ENCODE data around the gene SHOC2.

SHOC2 gene

GRCh38 chr10:110919349-110919931 lies at the start of gene SHOC2:
TSS of gene SHOC2 (plus strand) at chr10:110919604. CDS start at chr10:110964359, 44,755 bp downstream.
- TF ChIP-seq CREB1 (IDR thresholded peaks at IDR 0.05; ENCODE audit: low read depth) (no peak), TAF1 (IDR thresholded peaks at IDR 0.05; ENCODE audit: low read depth) (peak; percentile 74; the same call in 1 of the 2 replicates), YY1 (IDR thresholded peaks at IDR 0.05; ENCODE audit: low read depth) (no peak), EGR1 (IDR thresholded peaks at IDR 0.05) (peak; percentile 36; the same call in 1 of the 2 replicates), REST (IDR thresholded peaks at IDR 0.05; ENCODE audit: low read depth) (no peak)

- TF ChIP-seq RAD21 (IDR thresholded peaks at IDR 0.05; ENCODE audit: low read depth) (no peak), TCF12 (IDR thresholded peaks at IDR 0.05; ENCODE audit: low read depth) (no peak), REST (IDR thresholded peaks at IDR 0.05; ENCODE audit: low read depth) (no peak), YY1 (IDR thresholded peaks at IDR 0.05; ENCODE audit: low read depth) (no peak), CREB1 (IDR thresholded peaks at IDR 0.05; ENCODE audit: low read depth) (no peak), TEAD4 (IDR thresholded peaks at IDR 0.05) (no peak), TAF1 (IDR thresholded peaks at IDR 0.05; ENCODE audit: low read depth) (no peak), EGR1 (IDR thresholded peaks at IDR 0.05) (no peak), MAX (IDR thresholded peaks at IDR 0.05) (no peak), CEBPB (IDR thresholded peaks at IDR 0.05) (no peak), ZBTB7A (IDR thresholded peaks at IDR 0.05; ENCODE audit: low read depth) (no peak), NFIC (IDR thresholded peaks at IDR 0.05) (no peak), FOXM1 (IDR thresholded peaks at IDR 0.05; ENCODE audit: borderline replicate concordance, low read depth) (no peak)
Observed at GRCh38 chr10:110870823-110871297, 48.5 kb upstream of the SHOC2 start.

- TF ChIP-seq TAF1 (IDR thresholded peaks at IDR 0.05; ENCODE audit: low read depth) (peak; percentile 55; the same call in 1 of the 2 replicates), YY1 (IDR thresholded peaks at IDR 0.05; ENCODE audit: low read depth) (peak; percentile 52; the same call in 1 of the 2 replicates), USF1 (IDR thresholded peaks at IDR 0.05) (peak; percentile 66), NFIC (IDR thresholded peaks at IDR 0.05) (0 out of 2 replicates have a peak, but pooled peaks have one; percentile 5), CEBPB (IDR thresholded peaks at IDR 0.05) (no peak), EGR1 (IDR thresholded peaks at IDR 0.05) (peak; percentile 64), CREB1 (IDR thresholded peaks at IDR 0.05; ENCODE audit: low read depth) (no peak), TEAD4 (IDR thresholded peaks at IDR 0.05) (no peak), FOXM1 (IDR thresholded peaks at IDR 0.05; ENCODE audit: borderline replicate concordance, low read depth) (peak; percentile 44; the same call in 1 of the 2 replicates), RAD21 (IDR thresholded peaks at IDR 0.05; ENCODE audit: low read depth) (no peak), ZBTB7A (IDR thresholded peaks at IDR 0.05; ENCODE audit: low read depth) (0 out of 2 replicates have a peak, but pooled peaks have one; percentile 16), REST (IDR thresholded peaks at IDR 0.05; ENCODE audit: low read depth) (no peak), MAX (IDR thresholded peaks at IDR 0.05) (peak; percentile 90), TCF12 (IDR thresholded peaks at IDR 0.05; ENCODE audit: low read depth) (peak; percentile 44), EP300 (IDR thresholded peaks at IDR 0.05; ENCODE audit: borderline replicate concordance) (peak; percentile 55; the same call in 1 of the 2 replicates)
Observed at GRCh38 chr10:110871298-110872084, 47.9 kb upstream of the SHOC2 start, which contains the start of gene PDCD4. TSS of gene PDCD4 (plus strand) at chr10:110871928. CDS start at chr10:110876028, 4,100 bp downstream.

Data from Ishikawa (cell line).